ENCODE data around the gene EFCAB5.

EFCAB5 gene

DNA sequence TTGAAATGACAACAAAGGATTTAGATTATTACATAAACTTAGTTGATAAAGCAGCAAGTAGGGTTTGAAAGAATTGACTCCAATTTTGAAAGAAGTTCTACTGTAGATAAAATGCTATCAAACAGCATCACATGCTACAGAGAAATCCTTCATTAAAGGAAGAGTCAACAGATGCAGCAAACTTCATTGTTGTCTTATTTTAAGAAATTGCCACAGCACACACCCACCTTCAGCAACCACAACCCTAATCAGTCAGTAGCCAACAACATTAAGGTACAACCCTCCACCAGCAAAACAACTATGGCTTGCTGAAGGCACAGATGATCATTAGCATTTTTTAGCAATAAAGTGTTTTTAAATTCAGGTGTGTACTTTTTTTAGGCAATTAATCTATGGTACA lies 100.1 kb downstream of the EFCAB5 start:
- no peak overlapping the region for H3K4me3 ChIP-seq (ENCODE audit: low read depth, low read length)
- TF ChIP-seq, protein P1, sequence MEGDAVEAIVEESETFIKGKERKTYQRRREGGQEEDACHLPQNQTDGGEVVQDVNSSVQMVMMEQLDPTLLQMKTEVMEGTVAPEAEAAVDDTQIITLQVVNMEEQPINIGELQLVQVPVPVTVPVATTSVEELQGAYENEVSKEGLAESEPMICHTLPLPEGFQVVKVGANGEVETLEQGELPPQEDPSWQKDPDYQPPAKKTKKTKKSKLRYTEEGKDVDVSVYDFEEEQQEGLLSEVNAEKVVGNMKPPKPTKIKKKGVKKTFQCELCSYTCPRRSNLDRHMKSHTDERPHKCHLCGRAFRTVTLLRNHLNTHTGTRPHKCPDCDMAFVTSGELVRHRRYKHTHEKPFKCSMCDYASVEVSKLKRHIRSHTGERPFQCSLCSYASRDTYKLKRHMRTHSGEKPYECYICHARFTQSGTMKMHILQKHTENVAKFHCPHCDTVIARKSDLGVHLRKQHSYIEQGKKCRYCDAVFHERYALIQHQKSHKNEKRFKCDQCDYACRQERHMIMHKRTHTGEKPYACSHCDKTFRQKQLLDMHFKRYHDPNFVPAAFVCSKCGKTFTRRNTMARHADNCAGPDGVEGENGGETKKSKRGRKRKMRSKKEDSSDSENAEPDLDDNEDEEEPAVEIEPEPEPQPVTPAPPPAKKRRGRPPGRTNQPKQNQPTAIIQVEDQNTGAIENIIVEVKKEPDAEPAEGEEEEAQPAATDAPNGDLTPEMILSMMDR (IDR thresholded peaks at IDR 0.05; ENCODE audit: control insufficient read depth, extremely low read depth, insufficient read depth) = no peak
- no peak for DNase-seq (ENCODE audit: low read depth)

DNA sequence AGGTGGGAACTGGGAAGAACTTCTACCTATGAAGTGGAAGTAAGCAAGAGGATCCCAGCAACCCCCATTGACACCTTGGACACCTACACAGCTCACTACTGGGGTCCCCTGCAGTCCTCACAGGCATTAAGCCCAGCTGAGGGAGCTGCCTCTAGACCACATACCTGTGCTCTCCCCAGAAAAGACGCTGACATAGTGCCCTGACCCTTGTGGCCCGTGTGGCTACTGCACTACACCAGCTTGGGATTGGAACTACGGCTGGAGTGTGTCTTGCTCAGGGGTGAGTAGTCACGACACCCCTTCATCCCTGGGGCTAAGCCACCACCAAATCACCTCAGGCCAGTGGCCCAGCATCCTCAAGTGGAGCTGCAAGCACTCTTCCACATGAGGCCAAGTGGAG lies 120.9 kb downstream of the EFCAB5 start:
- no peak overlapping the region for H3K4me3 ChIP-seq (ENCODE audit: low read depth, low read length)
- DNase-seq (ENCODE audit: low read depth) = no peak
- TF ChIP-seq, protein P1 (IDR thresholded peaks at IDR 0.05; ENCODE audit: control insufficient read depth, extremely low read depth, insufficient read depth) = no peak

DNA sequence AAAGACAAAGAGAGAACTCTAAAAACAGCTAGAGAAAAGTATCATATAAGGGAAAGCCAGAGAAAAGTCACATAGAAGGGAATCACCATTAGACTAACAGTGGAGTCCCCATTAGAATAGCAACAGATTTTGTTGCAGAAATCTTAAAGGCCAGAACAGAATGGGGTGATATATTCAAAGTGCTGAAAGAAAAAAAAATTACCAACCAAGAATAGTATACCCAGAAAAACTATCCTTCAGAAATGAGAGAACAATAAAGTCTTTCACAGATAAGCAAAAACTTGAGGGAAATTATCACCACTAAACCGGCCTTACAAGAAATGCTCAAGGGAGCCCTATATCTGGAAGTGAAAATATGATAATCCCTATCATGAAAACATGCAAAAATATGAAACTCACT lies 123.3 kb downstream of the EFCAB5 start:
- DNase-seq (ENCODE audit: low read depth) = no peak
- TF ChIP-seq, protein P1 (IDR thresholded peaks at IDR 0.05; ENCODE audit: control insufficient read depth, extremely low read depth, insufficient read depth) = no peak
- H3K4me3 ChIP-seq (ENCODE audit: low read depth, low read length) = no peak overlapping the region

DNA sequence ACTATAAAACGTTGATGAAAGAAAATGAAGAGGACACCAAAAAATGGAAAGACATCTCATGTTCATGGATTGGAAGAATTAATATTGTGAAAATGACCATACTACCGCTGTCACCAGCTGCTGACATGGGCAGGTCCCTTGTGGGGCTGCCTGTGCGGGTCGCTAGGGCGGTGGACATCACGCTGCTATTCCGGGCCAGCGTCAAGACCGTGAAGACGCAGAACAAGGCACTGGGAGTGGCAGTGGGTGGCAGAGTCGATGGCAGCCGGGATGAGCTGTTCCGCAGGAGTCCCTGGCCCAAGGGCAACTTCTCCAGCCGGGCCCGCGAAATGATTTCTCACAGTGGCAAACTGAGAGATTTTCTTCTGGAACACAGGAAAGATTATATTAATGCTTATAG lies 127.0 kb downstream of the EFCAB5 start:
- TF ChIP-seq, protein P1 (IDR thresholded peaks at IDR 0.05; ENCODE audit: control insufficient read depth, extremely low read depth, insufficient read depth) = no peak
- H3K4me3 ChIP-seq (ENCODE audit: low read depth, low read length) = no peak overlapping the region
- DNase-seq (ENCODE audit: low read depth) = no peak

DNA sequence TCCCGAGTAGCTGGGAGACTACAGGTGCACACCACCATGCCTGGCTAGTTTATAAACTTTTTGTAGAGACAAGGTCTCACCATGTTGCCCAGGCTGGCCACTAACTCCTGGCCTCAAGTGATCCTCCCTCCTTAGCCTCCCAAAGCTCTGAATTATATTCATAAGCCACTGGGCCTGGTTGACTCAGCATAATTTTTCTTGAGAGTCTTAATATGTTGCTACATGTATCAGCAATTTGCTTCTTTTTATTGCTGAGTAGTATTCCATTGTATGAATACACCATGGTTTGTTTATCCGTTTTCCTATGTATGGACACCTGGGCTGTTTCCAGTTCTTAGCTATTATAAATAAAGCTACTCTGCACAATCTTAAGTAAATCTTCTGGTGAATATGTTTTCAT lies 132.8 kb downstream of the EFCAB5 start:
- H3K4me3 ChIP-seq (ENCODE audit: low read depth, low read length) = no peak overlapping the region
- TF ChIP-seq, protein P1 (IDR thresholded peaks at IDR 0.05; ENCODE audit: control insufficient read depth, extremely low read depth, insufficient read depth) = no peak
- DNase-seq (ENCODE audit: low read depth) = no peak

DNA sequence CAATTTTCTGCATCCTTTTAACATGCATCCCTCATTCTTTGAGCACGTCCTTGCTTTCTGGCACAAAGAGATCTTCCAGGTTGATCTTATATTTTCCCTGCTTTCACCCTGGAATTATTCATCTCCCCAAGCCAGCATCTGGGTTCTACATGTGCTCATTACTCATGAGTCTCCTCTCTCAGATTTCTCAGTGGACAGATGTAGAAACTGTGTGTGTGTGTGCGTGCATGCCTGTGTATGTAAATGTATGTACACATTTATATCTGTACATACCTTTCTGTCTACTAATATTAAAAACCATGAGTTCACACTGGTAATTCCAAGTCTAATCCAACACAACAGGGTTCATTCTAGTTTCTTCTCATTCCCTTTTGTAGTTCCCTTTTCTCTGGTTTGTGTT lies 133.3 kb downstream of the EFCAB5 start:
- TF ChIP-seq, protein P1 (IDR thresholded peaks at IDR 0.05; ENCODE audit: control insufficient read depth, extremely low read depth, insufficient read depth) = no peak
- no peak for DNase-seq (ENCODE audit: low read depth)
- H3K4me3 ChIP-seq (ENCODE audit: low read depth, low read length) = no peak overlapping the region

DNA sequence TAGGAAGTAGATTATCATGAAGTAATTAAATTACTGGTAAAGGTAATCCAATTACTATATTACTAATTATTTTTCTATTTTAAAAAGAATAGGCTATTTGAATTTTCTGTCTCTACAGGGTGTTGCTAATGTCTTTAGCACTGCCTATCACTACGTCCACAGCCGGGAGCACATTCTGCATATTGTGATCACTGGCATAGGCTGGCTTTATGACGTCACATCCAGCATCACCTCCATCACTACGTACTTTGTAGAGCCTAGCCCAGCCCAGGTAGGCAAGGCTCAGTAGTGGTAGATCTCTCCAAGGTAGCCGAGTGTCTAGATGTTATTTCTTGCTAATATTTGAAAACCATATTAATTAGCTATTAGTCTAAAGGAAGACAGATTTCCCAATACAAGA lies 141.3 kb downstream of the EFCAB5 start:
- no peak overlapping the region for H3K4me3 ChIP-seq (ENCODE audit: low read depth, low read length)
- no peak for DNase-seq (ENCODE audit: low read depth)
- TF ChIP-seq, protein P1 (IDR thresholded peaks at IDR 0.05; ENCODE audit: control insufficient read depth, extremely low read depth, insufficient read depth) = no peak

Data from LNCaP clone FGC (cell line).